C4-2B (cell line): ENCODE data around the gene LDB2.

ENCODE experiments used
- H3K27ac ChIP-seq: fragments of 450-650 bp; 2 replicates; pipeline ENCODE4 v1.5.1; 2017
- ZFX ChIP-seq: fragments of 450-650 bp; IDR thresholded peaks from 2 replicates; pipeline ENCODE4 v1.6.1; 2017
- TF ChIP-seq, protein P1 (sequence below): fragments of 450-650 bp; conservative IDR thresholded peaks from 2 replicates; pipeline ENCODE4 v1.5.1; 2017; ENCODE audit warnings: mild to moderate bottlenecking

The LDB2 gene

DNA sequence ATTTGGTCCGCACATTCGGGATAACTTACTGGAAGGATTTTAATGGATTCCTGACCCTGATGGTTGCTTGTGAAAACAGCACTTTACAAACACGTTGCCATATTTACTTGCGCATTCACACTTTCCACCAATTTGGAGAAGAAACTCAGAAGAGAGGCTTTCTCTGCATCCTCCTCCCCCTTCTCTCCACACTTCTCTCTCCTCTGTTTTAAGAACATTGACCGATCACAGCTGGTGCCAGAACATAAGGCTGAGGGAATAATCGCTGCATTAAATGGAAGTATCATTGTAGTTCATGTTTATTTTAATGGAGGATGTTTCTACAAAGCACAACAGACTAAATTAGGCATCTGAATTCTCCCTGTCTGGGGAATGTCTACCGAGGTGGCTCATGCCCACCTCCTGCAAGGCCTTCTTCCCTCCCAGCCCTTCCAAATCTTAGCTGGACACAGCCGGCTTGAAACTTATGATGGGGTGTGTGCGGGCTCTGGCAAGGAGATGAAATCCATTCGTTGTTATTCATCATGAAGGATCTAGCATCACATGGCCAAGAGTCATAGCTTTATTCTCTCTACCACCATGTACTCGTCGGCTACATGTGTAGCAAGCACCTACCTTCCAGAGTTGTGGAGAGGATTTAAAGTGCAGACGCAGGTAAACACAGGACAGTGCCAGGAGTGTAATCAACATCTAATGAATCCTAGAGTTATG is 204.1 kb downstream of the LDB2 start:
- no peak overlapping the region for H3K27ac ChIP-seq
- TF ChIP-seq, protein P1, sequence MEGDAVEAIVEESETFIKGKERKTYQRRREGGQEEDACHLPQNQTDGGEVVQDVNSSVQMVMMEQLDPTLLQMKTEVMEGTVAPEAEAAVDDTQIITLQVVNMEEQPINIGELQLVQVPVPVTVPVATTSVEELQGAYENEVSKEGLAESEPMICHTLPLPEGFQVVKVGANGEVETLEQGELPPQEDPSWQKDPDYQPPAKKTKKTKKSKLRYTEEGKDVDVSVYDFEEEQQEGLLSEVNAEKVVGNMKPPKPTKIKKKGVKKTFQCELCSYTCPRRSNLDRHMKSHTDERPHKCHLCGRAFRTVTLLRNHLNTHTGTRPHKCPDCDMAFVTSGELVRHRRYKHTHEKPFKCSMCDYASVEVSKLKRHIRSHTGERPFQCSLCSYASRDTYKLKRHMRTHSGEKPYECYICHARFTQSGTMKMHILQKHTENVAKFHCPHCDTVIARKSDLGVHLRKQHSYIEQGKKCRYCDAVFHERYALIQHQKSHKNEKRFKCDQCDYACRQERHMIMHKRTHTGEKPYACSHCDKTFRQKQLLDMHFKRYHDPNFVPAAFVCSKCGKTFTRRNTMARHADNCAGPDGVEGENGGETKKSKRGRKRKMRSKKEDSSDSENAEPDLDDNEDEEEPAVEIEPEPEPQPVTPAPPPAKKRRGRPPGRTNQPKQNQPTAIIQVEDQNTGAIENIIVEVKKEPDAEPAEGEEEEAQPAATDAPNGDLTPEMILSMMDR: no peak
- TF ChIP-seq ZFX: no peak

DNA sequence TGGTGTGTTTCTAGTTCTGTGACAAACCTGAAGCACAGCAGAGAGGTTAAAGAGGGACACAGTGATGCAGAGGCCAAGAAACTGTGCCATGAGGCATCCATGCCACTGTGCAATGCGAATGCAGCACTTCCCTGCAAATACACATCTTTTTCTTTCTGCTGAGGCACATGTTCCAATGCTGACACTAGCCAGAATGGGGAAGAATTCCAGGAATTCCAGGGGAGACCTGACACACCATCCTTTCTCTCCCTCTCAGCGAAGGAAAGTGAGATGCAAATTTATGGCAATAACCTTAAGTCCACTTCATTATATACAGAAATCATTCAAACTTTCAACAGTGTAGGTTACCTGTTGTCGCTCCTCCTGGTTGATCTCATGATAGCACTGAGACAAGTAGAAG is 204.8 kb downstream of the LDB2 start:
- TF ChIP-seq, protein P1: no peak
- TF ChIP-seq ZFX: no peak
- H3K27ac ChIP-seq: no peak overlapping the region; the same call in 1 of the 2 replicates

DNA sequence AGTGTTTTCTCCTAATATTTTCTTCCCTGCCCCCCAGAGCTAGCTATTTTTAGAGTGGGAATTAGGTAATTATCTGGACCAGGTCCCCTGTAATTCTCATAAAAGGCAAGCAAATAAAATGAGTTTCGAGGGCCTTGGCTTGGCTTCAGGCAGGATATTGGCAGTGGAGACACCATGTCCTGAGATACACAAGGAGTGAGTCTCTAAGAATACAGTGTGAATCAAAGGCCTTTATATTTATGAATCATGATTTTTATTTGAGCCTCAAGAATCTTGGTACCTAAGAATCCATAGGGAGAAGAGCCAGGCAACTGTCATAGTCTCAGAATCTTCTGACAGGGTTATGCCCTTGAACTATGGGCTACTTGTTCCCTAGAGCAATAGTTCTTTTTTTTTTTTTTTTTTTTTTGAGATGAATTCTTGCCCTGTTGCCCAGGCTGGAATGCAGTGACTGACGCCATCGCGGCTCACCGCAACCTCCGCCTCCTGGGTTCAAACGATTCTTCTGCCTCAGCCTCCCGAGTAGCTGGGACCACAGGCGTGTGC is 205.4 kb downstream of the LDB2 start:
- no peak overlapping the region; the same call in 1 of the 2 replicates for H3K27ac ChIP-seq
- TF ChIP-seq, protein P1: no peak
- no peak for TF ChIP-seq ZFX

DNA sequence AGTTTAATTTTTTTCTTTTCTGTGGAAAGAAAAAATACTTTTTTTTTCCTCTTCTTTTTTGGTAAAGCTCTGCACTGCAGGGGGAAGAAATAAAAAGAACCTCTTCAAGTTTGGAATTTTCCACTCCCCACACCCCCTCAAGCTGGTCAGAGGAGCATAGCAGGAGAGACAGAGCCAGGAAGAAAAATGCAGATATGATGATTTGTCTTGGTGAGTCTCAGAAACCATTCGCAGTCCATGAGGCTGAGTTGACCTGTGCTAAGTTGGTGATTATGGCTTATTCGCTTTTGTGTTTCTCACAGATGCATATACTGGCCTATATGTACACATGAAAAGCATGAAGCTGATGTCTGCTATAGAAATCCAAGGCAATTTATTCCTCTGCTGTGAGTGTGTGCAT is 205.9 kb downstream of the LDB2 start:
- H3K27ac ChIP-seq: no peak overlapping the region
- no peak for TF ChIP-seq ZFX
- TF ChIP-seq, protein P1: no peak

DNA sequence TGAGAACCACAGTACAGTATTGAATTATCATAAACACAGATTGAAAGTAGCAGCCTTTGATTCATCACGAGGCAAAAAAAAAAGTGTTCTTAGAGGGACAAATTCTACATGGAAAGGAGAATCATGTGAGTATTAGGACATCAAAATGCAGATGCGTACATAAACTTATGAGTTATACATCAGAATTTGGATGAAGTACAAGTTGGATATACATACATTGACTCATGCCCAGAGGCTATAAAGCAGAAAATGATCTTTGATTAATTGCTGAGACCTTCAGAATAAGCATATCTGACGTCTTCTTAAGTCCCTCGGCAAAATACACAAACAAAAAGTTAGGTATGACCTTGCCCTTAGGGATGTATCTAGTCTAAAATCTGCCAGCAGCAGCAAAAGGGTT is 206.4 kb downstream of the LDB2 start:
- TF ChIP-seq, protein P1: no peak
- no peak for TF ChIP-seq ZFX

DNA sequence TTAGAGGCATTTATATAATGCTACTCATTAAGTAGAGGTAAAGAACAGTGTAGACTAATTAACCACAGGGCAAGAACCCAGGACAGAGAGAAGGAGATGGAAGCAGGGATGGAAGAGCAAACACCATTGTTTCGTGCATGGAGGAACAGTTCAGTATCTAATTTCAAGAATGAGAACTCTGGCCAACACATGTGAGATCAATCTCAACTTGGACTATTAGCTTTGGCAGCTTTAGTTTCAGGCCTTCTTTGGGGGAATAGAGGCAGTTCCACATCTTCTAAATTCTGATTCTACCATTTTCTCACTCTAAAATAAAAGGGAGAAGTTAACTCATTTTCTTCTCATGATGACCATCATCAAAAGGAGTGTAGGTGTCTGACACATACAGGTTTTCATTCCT is 207.0 kb downstream of the LDB2 start:
- H3K27ac ChIP-seq: no peak overlapping the region
- TF ChIP-seq ZFX: no peak
- TF ChIP-seq, protein P1: no peak

More for the DNA sequence above, 206.4 kb downstream of the LDB2 start:
- H3K27ac ChIP-seq: no peak overlapping the region

DNA sequence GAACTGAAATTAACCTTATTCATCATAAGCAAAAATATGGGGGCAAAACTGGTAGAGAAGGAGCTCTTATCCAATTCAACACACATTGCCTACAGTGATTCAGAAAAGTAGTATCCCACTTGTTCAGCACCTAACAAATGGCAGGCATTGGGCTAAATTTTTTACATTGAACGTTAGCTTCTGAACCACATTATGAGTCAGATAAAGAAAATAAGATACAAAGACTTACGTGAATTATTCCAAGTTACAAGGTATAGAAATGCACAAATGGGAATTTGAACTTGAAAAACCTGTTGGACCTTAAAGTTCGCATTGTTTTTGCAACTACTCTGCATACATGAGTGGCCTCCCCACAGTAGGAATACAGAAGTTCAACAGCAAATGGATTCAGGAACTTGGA is 210.6 kb downstream of the LDB2 start:
- H3K27ac ChIP-seq: no peak overlapping the region
- TF ChIP-seq, protein P1: no peak
- no peak for TF ChIP-seq ZFX
